ENCODE results near the gene AGO3. TPM values are rescaled to one million over a fixed set of nuclear protein-coding genes. Genes with fewer than 3 reads are reported as not detected.

Gene AGO3
- total RNA-seq, 1 experiment from 2014 or later = 26.9 TPM

- TF ChIP-seq CTCF (IDR thresholded peaks at IDR 0.05 in 2 of 3, conservative IDR thresholded peaks at IDR 0.05 in 1 of 3; ENCODE audit: borderline replicate concordance in 1 of 3, insufficient read depth in 1 of 3, low read depth in 2 of 3, low read length in 2 of 3) (no peak), SIN3A (IDR thresholded peaks at IDR 0.05; ENCODE audit: low read depth) (no peak), SP1 (IDR thresholded peaks at IDR 0.05; ENCODE audit: low read depth) (no peak), TCF7L2 (IDR thresholded peaks at IDR 0.05; ENCODE audit: borderline replicate concordance, extremely low read depth, insufficient read depth, insufficient read length) (no peak), CBX3 (IDR thresholded peaks at IDR 0.05; ENCODE audit: low read depth) (no peak), ZBTB33 (IDR thresholded peaks at IDR 0.05; ENCODE audit: extremely low read depth, insufficient replicate concordance, low read length) (no peak), ELF1 (IDR thresholded peaks at IDR 0.05; ENCODE audit: borderline replicate concordance, low read depth) (no peak)
Measured at GRCh38 chr1:36014722-36015220, 83.9 kb downstream of the AGO3 start (continued).

GRCh38 chr1:36016686-36017085 lies 85.8 kb downstream of the AGO3 start:
- no peaks in the 10 kb centered on the region for H3K79me2 ChIP-seq (ENCODE audit: insufficient read depth, low read length)
- no peak overlapping the region for H3K4me2 ChIP-seq (ENCODE audit: low read length)
- no peaks in the 10 kb centered on the region for H3K4me1 ChIP-seq (ENCODE audit: control insufficient read depth in 1 of 2, insufficient read depth in 2 of 2, low read length in 2 of 2)
- RAD21 ChIA-PET (ENCODE audit: low non-redundant PET in 1 of 2, low total read pairs in 2 of 2, uncharacterized antibody in 2 of 2, unreplicated experiment in 2 of 2) = no interaction called here
- no TSS peak for BruUV-seq (replicated peaks)
- no peak for DNase-seq (ENCODE audit: low read depth, low spot score)
- H3K27me3 ChIP-seq (ENCODE audit: insufficient read depth, low read length) = no peaks in the 10 kb centered on the region
- intact Hi-C loops (cut with micrococcal nuclease) = no loop called here
- no peaks in the 10 kb centered on the region for H3K9me2 ChIP-seq (ENCODE audit: insufficient read depth)
- H3K27ac ChIP-seq (ENCODE audit: low read depth, low read length) = no peak overlapping the region
- ATAC-seq = no peak
- H3K36me3 ChIP-seq (ENCODE audit: control insufficient read depth in 1 of 2, insufficient read depth in 2 of 2, low read length in 2 of 2) = peaks cover 4 to 12% of the 10 kb centered on the region in 2 experiments; a peak in 3 of 4 replicates
- H3K9me3 ChIP-seq (ENCODE audit: control insufficient read depth in 1 of 2, insufficient read depth in 1 of 2, low read depth in 1 of 2, low read length in 2 of 2) = no peaks in the 10 kb centered on the region
- no peak overlapping the region for H3K9ac ChIP-seq (ENCODE audit: low read length)
- CTCF ChIA-PET = no interaction called here
- POLR2A ChIA-PET = no interaction called here
- no peak overlapping the region for H2AFZ ChIP-seq (ENCODE audit: low read depth, low read length, poor library complexity, severe bottlenecking)
- no peak overlapping the region for H3K4me3 ChIP-seq (replicated peaks in 1 of 2; ENCODE audit: low read depth in 1 of 2, low read length in 2 of 2)
- no peaks in the 10 kb centered on the region for H4K20me1 ChIP-seq (ENCODE audit: insufficient read depth)
- TF ChIP-seq TCF7L2 (IDR thresholded peaks at IDR 0.05; ENCODE audit: borderline replicate concordance, extremely low read depth, insufficient read depth, insufficient read length) (no peak), EZH2phosphoT487 (IDR thresholded peaks at IDR 0.05; ENCODE audit: borderline replicate concordance) (no peak), CBX3 (IDR thresholded peaks at IDR 0.05; ENCODE audit: low read depth) (no peak), ZBTB33 (IDR thresholded peaks at IDR 0.05; ENCODE audit: extremely low read depth, insufficient replicate concordance, low read length) (no peak), JUND (IDR thresholded peaks at IDR 0.05) (no peak), ZFX (IDR thresholded peaks at IDR 0.05) (no peak), CTCF (IDR thresholded peaks at IDR 0.05 in 2 of 3, conservative IDR thresholded peaks at IDR 0.05 in 1 of 3; ENCODE audit: borderline replicate concordance in 1 of 3, insufficient read depth in 1 of 3, low read depth in 2 of 3, low read length in 2 of 3) (no peak), EZH2 (IDR thresholded peaks at IDR 0.05) (no peak), FOSL1 (IDR thresholded peaks at IDR 0.05; ENCODE audit: low read depth) (no peak), SIN3A (IDR thresholded peaks at IDR 0.05; ENCODE audit: low read depth) (no peak)

Data from HCT116 (cell line).